ENCODE data around the gene LPGAT1.

Gene LPGAT1

DNA sequence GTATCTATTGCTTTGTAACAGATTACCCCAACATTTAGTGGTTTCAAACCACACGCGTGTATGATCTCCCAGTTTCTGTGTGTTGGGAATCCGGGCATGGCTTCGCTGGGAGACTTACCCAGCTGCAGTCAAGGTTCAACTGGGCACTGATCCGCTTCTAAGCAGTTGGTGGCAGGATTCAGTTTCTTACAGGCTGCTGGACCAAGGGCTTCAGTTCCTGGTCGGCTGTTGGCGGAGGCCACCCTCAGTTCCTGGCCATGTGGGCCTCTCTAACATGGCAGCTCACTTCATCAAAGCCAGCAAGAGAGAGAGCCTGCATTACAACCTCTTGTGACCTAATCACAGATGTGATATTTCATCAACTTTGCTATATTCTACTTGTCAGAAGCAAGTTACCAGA lies 101.3 kb downstream of the LPGAT1 start:
- TF ChIP-seq REST (IDR thresholded peaks at IDR 0.05; ENCODE audit: insufficient replicate concordance, low read depth) = no peak
- TF ChIP-seq POLR2AphosphoS5 (IDR thresholded peaks at IDR 0.05; ENCODE audit: low read depth) = no peak
- TF ChIP-seq, protein P1, sequence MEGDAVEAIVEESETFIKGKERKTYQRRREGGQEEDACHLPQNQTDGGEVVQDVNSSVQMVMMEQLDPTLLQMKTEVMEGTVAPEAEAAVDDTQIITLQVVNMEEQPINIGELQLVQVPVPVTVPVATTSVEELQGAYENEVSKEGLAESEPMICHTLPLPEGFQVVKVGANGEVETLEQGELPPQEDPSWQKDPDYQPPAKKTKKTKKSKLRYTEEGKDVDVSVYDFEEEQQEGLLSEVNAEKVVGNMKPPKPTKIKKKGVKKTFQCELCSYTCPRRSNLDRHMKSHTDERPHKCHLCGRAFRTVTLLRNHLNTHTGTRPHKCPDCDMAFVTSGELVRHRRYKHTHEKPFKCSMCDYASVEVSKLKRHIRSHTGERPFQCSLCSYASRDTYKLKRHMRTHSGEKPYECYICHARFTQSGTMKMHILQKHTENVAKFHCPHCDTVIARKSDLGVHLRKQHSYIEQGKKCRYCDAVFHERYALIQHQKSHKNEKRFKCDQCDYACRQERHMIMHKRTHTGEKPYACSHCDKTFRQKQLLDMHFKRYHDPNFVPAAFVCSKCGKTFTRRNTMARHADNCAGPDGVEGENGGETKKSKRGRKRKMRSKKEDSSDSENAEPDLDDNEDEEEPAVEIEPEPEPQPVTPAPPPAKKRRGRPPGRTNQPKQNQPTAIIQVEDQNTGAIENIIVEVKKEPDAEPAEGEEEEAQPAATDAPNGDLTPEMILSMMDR (IDR thresholded peaks at IDR 0.05; ENCODE audit: insufficient read depth, low read length) = no peak
- no peak for TF ChIP-seq SPI1 (IDR thresholded peaks at IDR 0.05; ENCODE audit: borderline replicate concordance, low read depth)
- no peak for TF ChIP-seq GABPA (IDR thresholded peaks at IDR 0.05; ENCODE audit: low read depth)
- H3K4me3 ChIP-seq (replicated peaks; ENCODE audit: insufficient read depth, low read length) = no peak overlapping the region
- no peak overlapping the region for H3K27ac ChIP-seq (replicated peaks)
- DNase-seq (ENCODE audit: low read depth in 1 of 2, low spot score in 1 of 2) = no peak
- no peaks in the 10 kb centered on the region for H3K27me3 ChIP-seq (ENCODE audit: insufficient read depth, poor library complexity, severe bottlenecking)

- DNase-seq (ENCODE audit: low read depth in 1 of 2, low spot score in 1 of 2) = no peak
Measured at GRCh38 chr1:211726467-211726995, 104.0 kb downstream of the LPGAT1 start.

DNA sequence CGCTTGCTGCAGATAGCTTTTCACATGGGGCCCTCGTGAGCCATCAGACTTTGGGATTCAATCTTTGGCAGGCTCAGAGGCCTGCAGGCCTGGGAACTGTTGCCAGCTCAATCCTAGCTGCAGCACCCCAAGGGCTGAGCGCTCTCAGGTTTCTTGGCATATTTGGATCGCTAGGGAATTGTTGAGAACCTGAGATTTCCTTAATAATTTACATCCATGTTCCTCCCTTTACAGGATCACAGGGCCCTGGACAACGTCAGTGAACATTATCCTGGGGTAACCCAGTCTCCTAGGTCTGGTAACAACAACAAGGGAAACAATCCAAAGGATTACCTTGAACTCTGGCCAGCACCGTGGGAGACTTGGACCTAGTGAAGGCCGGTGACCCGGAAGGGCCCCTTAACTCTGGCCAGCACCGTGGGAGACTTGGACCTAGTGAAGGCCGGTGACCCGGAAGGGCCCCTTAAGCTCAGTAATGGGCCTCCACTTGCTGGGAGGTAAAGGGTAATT lies 105.8 kb downstream of the LPGAT1 start:
- Histone ChIP-seq H3K27me3 (ENCODE audit: insufficient read depth, poor library complexity, severe bottlenecking) (no peaks in the 10 kb centered on the region), H3K4me3 (replicated peaks; ENCODE audit: insufficient read depth, low read length) (no peak overlapping the region), H3K27ac (replicated peaks) (no peak overlapping the region)
- DNase-seq (ENCODE audit: low read depth in 1 of 2, low spot score in 1 of 2) = no peak
- no peak for TF ChIP-seq SPI1 (IDR thresholded peaks at IDR 0.05; ENCODE audit: borderline replicate concordance, low read depth)
- TF ChIP-seq REST (IDR thresholded peaks at IDR 0.05; ENCODE audit: insufficient replicate concordance, low read depth) = no peak
- TF ChIP-seq POLR2AphosphoS5 (IDR thresholded peaks at IDR 0.05; ENCODE audit: low read depth) = no peak
- TF ChIP-seq GABPA (IDR thresholded peaks at IDR 0.05; ENCODE audit: low read depth) = no peak
- TF ChIP-seq, protein P1 (IDR thresholded peaks at IDR 0.05; ENCODE audit: insufficient read depth, low read length) = no peak

More at GRCh38 chr1:211726467-211726995, 104.0 kb downstream of the LPGAT1 start:
- Histone ChIP-seq H3K4me3 (replicated peaks; ENCODE audit: insufficient read depth, low read length) (no peak overlapping the region), H3K27me3 (ENCODE audit: insufficient read depth, poor library complexity, severe bottlenecking) (no peaks in the 10 kb centered on the region), H3K27ac (replicated peaks) (no peak overlapping the region)
- TF ChIP-seq, protein P1 (IDR thresholded peaks at IDR 0.05; ENCODE audit: insufficient read depth, low read length) = no peak

GRCh38 chr1:211723273-211723672 lies 107.3 kb downstream of the LPGAT1 start:
- H3K27me3 ChIP-seq (ENCODE audit: insufficient read depth, poor library complexity, severe bottlenecking) = no peaks in the 10 kb centered on the region
- DNase-seq (ENCODE audit: low read depth in 1 of 2, low spot score in 1 of 2) = no peak
- H3K4me3 ChIP-seq (replicated peaks; ENCODE audit: insufficient read depth, low read length) = no peak overlapping the region
- H3K27ac ChIP-seq (replicated peaks) = no peak overlapping the region
- TF ChIP-seq GABPA (IDR thresholded peaks at IDR 0.05; ENCODE audit: low read depth) (no peak), SPI1 (IDR thresholded peaks at IDR 0.05; ENCODE audit: borderline replicate concordance, low read depth) (peak; percentile 67)

Data from HL-60 (cell line).